K562 (cell line): ENCODE results near the gene CCL24. TPM values are rescaled to one million over a fixed set of nuclear protein-coding genes. Genes with fewer than 3 reads are reported as not detected.

Experiments used
- BCL6 ChIP-seq: fragments of 250-450 bp; sonication (Bioruptor Pico); IDR thresholded peaks from 2 replicates; pipeline ENCODE4 v1.4.0; 2020
- HMG20A ChIP-seq: fragments of 450-650 bp; formaldehyde crosslinking; conservative IDR thresholded peaks from 2 replicates; pipeline ENCODE4 v1.4.0; 2020; ENCODE audit warnings: mild to moderate bottlenecking, mixed read lengths
- L3MBTL2 ChIP-seq: fragments of 450-650 bp; IDR thresholded peaks from 2 replicates; pipeline ENCODE4 v1.6.1; 2016; ENCODE audit warnings: mild to moderate bottlenecking, moderate library complexity
- NFRKB ChIP-seq: fragments of 450-650 bp; IDR thresholded peaks from 2 replicates; pipeline ENCODE4 v1.6.1; 2016; ENCODE audit warnings: low read depth
- RNF2 ChIP-seq: sonication (generic); IDR thresholded peaks from 2 replicates; pipeline ENCODE4 v1.6.1; 2016
- SMARCE1 ChIP-seq: fragments of 450-650 bp; IDR thresholded peaks from 2 replicates; pipeline ENCODE4 v1.7.1; 2016; ENCODE audit warnings: mild to moderate bottlenecking
- SRSF1 ChIP-seq: fragments of 200-400 bp; formaldehyde crosslinking; IDR thresholded peaks from 2 replicates; pipeline ENCODE4 v1.6.1; 2017; ENCODE audit warnings: mild to moderate bottlenecking, low read depth, low read length, moderate library complexity
- WHSC1 ChIP-seq: IDR thresholded peaks from one replicate; pipeline ENCODE4 v1.6.1; 2012; ENCODE audit warnings: low read length, control low read depth, inconsistent platforms
- ZFX ChIP-seq: sonication (generic); formaldehyde crosslinking; IDR thresholded peaks from 2 replicates; pipeline ENCODE4 v1.8.0; 2022; ENCODE audit warnings: mild to moderate bottlenecking, missing genetic modification reagents, moderate library complexity
- ZNF695 ChIP-seq: fragments of 450-650 bp; formaldehyde crosslinking; IDR thresholded peaks from 2 replicates; pipeline ENCODE4 v1.4.0; 2020; ENCODE audit warnings: mild to moderate bottlenecking, moderate library complexity
- ZSCAN32 ChIP-seq: fragments of 450-650 bp; formaldehyde crosslinking; IDR thresholded peaks from 2 replicates; pipeline ENCODE4 v1.4.0; 2020; ENCODE audit warnings: mild to moderate bottlenecking, moderate library complexity
- polyA plus RNA-seq, 8 experiments: library from polyadenylated mRNA; depleted of rRNA in 4 of 8; stranded (reverse) in 5 of 8; unstranded in 3 of 8; fragments of >200 nt; fragmentation: Nextera tagmentation in 2 of 8; fragmentation: Illumina TruSeq in 1 of 8; extraction: Ambion mirVana in 2 of 8; extraction: Trizol in 1 of 8; gene quantifications; 2 replicates each; pipeline versions ENCODE4 v1.2.1 to v1.2.3, GENCODE V29; 2011 to 2014; ENCODE audit warnings: inconsistent platforms in 1 of 8, missing spikeins in 1 of 8
- total RNA-seq, 7 experiments: library from RNA; depleted of rRNA in 6 of 7; stranded (reverse); fragments of >200 nt in 6 of 7; fragmentation: Illumina TruSeq in 2 of 7; extraction: Trizol in 2 of 7; gene quantifications; 2 replicates each; pipeline versions ENCODE4 v1.2.1 to v1.2.3, GENCODE V29; 2011 to 2021; ENCODE audit warnings: low replicate concordance in 1 of 7
- TF ChIP-seq, protein P1 (sequence below): sonication (generic); formaldehyde crosslinking; IDR thresholded peaks from 2 replicates; pipeline ENCODE4 v1.8.1; 2023; ENCODE audit warnings: missing genetic modification reagents, mild to moderate bottlenecking, borderline replicate concordance
- TF ChIP-seq, protein P2 (sequence below), 2 experiments: fragments of 450-650 bp; IDR thresholded peaks; 2 replicates each; pipeline ENCODE4 v1.6.1; 2018; ENCODE audit warnings: mild to moderate bottlenecking in 2 of 2, low read depth in 1 of 2; ENCODE audit not compliant: partially characterized antibody in 2 of 2
- TF ChIP-seq, protein P3 (sequence below): fragments of 450-650 bp; IDR thresholded peaks from 2 replicates; pipeline ENCODE4 v1.6.1; 2017; ENCODE audit warnings: antibody characterized with exemption, mild to moderate bottlenecking
- TF ChIP-seq, protein P4 (sequence below), 2 experiments: fragments of 450-650 bp; conservative IDR thresholded peaks; 2 replicates each; pipeline ENCODE4 v1.6.1; 2017; ENCODE audit warnings: mild to moderate bottlenecking in 2 of 2, moderate library complexity in 2 of 2

Gene CCL24
- total and polyA plus RNA-seq, 9 of the 15 experiments (the other 6 are each of a cell fraction or from before 2014, with no cell fraction given): 0.45 to 3.6 (median 0.95) TPM; not detected in 1

DNA sequence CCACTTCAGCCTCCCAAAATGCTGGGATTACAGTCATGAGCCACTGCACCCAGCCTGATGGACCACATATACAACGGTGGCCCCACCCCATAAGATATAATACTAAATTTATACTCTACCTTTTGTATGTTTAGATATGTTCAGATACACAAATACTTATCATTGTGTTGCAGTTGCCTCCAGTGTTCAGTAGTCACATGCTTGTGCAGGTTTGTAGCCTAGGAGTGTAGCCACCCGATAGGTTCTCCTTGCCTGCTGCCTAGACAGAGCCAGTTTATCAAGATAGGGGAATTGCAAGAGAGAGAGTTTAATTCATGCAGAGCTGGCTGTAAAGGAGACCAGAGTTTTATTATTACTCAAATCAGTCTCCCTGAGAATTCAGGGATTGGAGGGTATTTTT is 9.6 kb downstream of the CCL24 start (continued):
- TF ChIP-seq, protein P1, sequence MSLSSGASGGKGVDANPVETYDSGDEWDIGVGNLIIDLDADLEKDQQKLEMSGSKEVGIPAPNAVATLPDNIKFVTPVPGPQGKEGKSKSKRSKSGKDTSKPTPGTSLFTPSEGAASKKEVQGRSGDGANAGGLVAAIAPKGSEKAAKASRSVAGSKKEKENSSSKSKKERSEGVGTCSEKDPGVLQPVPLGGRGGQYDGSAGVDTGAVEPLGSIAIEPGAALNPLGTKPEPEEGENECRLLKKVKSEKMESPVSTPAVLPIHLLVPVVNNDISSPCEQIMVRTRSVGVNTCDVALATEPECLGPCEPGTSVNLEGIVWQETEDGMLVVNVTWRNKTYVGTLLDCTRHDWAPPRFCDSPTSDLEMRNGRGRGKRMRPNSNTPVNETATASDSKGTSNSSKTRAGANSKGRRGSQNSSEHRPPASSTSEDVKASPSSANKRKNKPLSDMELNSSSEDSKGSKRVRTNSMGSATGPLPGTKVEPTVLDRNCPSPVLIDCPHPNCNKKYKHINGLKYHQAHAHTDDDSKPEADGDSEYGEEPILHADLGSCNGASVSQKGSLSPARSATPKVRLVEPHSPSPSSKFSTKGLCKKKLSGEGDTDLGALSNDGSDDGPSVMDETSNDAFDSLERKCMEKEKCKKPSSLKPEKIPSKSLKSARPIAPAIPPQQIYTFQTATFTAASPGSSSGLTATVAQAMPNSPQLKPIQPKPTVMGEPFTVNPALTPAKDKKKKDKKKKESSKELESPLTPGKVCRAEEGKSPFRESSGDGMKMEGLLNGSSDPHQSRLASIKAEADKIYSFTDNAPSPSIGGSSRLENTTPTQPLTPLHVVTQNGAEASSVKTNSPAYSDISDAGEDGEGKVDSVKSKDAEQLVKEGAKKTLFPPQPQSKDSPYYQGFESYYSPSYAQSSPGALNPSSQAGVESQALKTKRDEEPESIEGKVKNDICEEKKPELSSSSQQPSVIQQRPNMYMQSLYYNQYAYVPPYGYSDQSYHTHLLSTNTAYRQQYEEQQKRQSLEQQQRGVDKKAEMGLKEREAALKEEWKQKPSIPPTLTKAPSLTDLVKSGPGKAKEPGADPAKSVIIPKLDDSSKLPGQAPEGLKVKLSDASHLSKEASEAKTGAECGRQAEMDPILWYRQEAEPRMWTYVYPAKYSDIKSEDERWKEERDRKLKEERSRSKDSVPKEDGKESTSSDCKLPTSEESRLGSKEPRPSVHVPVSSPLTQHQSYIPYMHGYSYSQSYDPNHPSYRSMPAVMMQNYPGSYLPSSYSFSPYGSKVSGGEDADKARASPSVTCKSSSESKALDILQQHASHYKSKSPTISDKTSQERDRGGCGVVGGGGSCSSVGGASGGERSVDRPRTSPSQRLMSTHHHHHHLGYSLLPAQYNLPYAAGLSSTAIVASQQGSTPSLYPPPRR (CRISPR knock-in tag): no peak
- TF ChIP-seq, protein P2, sequence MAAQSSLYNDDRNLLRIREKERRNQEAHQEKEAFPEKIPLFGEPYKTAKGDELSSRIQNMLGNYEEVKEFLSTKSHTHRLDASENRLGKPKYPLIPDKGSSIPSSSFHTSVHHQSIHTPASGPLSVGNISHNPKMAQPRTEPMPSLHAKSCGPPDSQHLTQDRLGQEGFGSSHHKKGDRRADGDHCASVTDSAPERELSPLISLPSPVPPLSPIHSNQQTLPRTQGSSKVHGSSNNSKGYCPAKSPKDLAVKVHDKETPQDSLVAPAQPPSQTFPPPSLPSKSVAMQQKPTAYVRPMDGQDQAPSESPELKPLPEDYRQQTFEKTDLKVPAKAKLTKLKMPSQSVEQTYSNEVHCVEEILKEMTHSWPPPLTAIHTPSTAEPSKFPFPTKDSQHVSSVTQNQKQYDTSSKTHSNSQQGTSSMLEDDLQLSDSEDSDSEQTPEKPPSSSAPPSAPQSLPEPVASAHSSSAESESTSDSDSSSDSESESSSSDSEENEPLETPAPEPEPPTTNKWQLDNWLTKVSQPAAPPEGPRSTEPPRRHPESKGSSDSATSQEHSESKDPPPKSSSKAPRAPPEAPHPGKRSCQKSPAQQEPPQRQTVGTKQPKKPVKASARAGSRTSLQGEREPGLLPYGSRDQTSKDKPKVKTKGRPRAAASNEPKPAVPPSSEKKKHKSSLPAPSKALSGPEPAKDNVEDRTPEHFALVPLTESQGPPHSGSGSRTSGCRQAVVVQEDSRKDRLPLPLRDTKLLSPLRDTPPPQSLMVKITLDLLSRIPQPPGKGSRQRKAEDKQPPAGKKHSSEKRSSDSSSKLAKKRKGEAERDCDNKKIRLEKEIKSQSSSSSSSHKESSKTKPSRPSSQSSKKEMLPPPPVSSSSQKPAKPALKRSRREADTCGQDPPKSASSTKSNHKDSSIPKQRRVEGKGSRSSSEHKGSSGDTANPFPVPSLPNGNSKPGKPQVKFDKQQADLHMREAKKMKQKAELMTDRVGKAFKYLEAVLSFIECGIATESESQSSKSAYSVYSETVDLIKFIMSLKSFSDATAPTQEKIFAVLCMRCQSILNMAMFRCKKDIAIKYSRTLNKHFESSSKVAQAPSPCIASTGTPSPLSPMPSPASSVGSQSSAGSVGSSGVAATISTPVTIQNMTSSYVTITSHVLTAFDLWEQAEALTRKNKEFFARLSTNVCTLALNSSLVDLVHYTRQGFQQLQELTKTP (IDR thresholded peaks at IDR 0.05; ENCODE audit: low read depth in 1 of 2, partially characterized antibody in 2 of 2): peak in 1 of 2 experiments; percentile 23
- TF ChIP-seq HMG20A (CRISPR knock-in tag): no peak
- no peak for TF ChIP-seq RNF2
- no peak for TF ChIP-seq ZSCAN32 (CRISPR knock-in tag)
- peak; percentile 91 for TF ChIP-seq L3MBTL2
- TF ChIP-seq ZFX: no peak
- TF ChIP-seq ZNF695 (CRISPR knock-in tag): no peak
- TF ChIP-seq, protein P3, sequence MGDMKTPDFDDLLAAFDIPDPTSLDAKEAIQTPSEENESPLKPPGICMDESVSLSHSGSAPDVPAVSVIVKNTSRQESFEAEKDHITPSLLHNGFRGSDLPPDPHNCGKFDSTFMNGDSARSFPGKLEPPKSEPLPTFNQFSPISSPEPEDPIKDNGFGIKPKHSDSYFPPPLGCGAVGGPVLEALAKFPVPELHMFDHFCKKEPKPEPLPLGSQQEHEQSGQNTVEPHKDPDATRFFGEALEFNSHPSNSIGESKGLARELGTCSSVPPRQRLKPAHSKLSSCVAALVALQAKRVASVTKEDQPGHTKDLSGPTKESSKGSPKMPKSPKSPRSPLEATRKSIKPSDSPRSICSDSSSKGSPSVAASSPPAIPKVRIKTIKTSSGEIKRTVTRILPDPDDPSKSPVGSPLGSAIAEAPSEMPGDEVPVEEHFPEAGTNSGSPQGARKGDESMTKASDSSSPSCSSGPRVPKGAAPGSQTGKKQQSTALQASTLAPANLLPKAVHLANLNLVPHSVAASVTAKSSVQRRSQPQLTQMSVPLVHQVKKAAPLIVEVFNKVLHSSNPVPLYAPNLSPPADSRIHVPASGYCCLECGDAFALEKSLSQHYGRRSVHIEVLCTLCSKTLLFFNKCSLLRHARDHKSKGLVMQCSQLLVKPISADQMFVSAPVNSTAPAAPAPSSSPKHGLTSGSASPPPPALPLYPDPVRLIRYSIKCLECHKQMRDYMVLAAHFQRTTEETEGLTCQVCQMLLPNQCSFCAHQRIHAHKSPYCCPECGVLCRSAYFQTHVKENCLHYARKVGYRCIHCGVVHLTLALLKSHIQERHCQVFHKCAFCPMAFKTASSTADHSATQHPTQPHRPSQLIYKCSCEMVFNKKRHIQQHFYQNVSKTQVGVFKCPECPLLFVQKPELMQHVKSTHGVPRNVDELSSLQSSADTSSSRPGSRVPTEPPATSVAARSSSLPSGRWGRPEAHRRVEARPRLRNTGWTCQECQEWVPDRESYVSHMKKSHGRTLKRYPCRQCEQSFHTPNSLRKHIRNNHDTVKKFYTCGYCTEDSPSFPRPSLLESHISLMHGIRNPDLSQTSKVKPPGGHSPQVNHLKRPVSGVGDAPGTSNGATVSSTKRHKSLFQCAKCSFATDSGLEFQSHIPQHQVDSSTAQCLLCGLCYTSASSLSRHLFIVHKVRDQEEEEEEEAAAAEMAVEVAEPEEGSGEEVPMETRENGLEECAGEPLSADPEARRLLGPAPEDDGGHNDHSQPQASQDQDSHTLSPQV: peak; percentile 31; the same call in 1 of the 2 replicates
- TF ChIP-seq, protein P4, sequence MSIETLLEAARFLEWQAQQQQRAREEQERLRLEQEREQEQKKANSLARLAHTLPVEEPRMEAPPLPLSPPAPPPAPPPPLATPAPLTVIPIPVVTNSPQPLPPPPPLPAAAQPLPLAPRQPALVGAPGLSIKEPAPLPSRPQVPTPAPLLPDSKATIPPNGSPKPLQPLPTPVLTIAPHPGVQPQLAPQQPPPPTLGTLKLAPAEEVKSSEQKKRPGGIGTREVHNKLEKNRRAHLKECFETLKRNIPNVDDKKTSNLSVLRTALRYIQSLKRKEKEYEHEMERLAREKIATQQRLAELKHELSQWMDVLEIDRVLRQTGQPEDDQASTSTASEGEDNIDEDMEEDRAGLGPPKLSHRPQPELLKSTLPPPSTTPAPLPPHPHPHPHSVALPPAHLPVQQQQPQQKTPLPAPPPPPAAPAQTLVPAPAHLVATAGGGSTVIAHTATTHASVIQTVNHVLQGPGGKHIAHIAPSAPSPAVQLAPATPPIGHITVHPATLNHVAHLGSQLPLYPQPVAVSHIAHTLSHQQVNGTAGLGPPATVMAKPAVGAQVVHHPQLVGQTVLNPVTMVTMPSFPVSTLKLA (conservative IDR thresholded peaks at IDR 0.05): no peak
- no peak for TF ChIP-seq WHSC1
- peak; percentile 28; the same call in 1 of the 2 replicates for TF ChIP-seq SMARCE1
- TF ChIP-seq BCL6: no peak
- no peak for TF ChIP-seq NFRKB
- no peak for TF ChIP-seq SRSF1
